AG09319 (cell line): ENCODE measurements around the gene TYMP.

Experiments
- DNase-seq: peaks from one replicate; pipeline ENCODE4 v3.0.0-alpha.2; 2010; ENCODE audit warnings: low read depth; ENCODE audit errors: extremely low read depth
- CTCF ChIP-seq: IDR thresholded peaks from 2 replicates; pipeline ENCODE4 v1.5.1; 2011; ENCODE audit warnings: low read depth, mild to moderate bottlenecking, inconsistent platforms, low read length, moderate library complexity

The TYMP gene

GRCh38 chr22:50561401-50562358 lies 31.9 kb upstream of the TYMP start:
- TF ChIP-seq CTCF, result no peak
- no peak for DNase-seq

GRCh38 chr22:50560034-50560433 lies 30.2 kb upstream of the TYMP start:
- no peak for TF ChIP-seq CTCF
- DNase-seq, result no peak

- no peak for TF ChIP-seq CTCF
Measured at GRCh38 chr22:50556703-50557102, 26.9 kb upstream of the TYMP start.

GRCh38 chr22:50553310-50553709 lies 23.5 kb upstream of the TYMP start:
- no peak for TF ChIP-seq CTCF
- no peak for DNase-seq

More at GRCh38 chr22:50556703-50557102, 26.9 kb upstream of the TYMP start:
- DNase-seq, result no peak

- no peak for DNase-seq
- TF ChIP-seq CTCF, result no peak
Measured at GRCh38 chr22:50551160-50551752, 21.4 kb upstream of the TYMP start.

- DNase-seq, result no peak
- TF ChIP-seq CTCF, result no peak
Measured at GRCh38 chr22:50550395-50550794, 20.6 kb upstream of the TYMP start.
